Retina (tissue), 1 donor: ENCODE data around the gene RHOJ.
"Not testable (repeated sequence)": the region's sequence is repeated elsewhere in the genome, so short reads cannot be mapped to it uniquely, and the experiment has no call there.

Experiments
- DNase-seq: peaks from one replicate; pipeline ENCODE4 v3.0.0-alpha.2; 2016

Gene RHOJ

DNA sequence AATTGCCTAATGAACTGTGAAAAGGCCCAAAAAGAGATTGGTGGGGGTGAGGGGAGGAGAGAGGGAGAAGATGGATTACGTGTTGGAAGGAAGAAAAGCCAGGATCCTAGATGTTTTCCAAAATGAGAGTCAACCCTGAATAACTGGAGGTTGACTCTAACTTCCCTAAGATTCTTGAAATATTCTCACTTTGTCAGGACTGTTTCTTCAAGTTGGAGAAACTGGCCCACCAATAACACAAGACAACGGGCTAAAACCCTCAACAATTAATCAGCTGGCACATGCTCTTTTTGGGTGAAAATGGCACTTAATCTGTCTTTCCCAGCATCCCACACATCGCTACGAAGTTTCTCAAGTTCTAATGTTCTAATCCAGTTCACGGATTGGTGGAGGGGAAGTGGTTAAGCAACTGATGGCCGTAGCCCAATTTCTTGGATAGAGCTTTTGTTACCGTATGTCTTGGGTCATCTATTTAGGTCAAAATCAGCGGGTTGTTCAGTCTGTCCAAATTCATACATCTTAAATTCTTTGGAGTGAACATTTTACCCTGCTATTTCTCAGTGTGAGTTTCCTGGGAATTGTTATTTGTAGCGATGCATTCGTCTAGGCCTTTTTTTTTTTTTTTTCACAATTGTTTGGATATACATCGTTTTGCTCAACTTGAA is 65.5 kb downstream of the RHOJ start:
- no peak for DNase-seq

DNA sequence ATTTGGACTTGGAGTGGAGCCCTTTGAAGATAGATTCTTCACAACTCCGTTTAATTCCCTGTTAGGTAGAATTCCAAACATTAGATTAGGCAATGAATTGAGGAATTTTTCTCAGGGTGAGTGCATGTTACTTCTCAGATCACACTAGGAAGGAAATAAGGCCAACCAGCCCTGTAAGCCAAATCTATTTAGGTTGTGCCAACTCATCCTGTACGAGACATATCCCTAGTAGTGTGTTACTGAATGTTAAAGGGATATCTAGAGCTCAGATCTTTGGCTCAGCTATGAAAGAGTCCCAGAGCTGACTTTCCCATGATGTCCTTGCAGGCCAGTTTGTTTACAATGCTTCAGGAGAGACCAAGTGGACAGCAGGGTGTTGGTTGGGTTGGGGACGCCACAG is 68.9 kb downstream of the RHOJ start:
- no peak for DNase-seq

DNA sequence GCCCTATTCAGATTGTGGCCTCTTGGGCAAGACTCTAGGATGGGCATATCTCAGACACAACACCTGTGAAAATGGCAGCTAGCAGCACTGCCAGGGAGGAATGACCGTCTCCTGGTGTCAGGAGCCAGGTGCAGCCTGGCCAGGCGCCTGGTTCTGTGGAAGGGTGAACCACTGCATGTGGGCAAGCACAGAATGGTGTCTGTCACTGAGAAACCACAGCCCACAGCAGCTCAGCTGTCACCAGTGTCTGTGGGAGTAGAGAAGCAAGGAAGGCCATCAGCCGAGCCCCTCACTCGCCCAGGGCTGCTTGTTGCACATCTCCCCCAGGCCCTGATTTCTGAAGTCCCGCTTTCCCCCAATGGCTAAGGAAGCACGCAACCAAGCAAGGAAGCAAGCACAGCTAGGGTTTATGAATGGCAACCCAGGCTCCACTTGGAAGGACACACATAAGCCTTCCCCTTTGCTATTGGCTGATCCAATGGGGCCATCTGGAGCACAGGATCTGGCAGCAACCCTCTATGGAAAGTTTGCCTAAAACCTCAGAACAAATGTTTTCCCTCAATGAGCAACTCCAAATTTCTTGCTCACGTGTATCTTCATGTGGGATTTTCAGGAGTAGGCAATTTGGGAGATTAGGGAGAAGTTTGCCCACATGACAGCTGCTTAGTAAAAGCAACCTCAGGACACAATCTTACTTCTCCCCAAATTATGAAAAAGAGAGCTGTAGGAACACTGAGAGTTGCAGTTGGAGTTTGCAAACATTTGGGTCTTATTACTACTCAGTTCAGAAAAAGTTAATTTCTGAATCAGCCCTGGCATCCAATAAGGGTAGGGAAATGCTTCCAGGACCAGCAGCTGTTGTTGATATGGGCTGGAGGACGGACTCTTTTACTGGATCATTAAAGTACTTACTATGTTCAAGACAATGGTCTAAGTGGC is 69.7 kb downstream of the RHOJ start:
- no peak for DNase-seq

DNA sequence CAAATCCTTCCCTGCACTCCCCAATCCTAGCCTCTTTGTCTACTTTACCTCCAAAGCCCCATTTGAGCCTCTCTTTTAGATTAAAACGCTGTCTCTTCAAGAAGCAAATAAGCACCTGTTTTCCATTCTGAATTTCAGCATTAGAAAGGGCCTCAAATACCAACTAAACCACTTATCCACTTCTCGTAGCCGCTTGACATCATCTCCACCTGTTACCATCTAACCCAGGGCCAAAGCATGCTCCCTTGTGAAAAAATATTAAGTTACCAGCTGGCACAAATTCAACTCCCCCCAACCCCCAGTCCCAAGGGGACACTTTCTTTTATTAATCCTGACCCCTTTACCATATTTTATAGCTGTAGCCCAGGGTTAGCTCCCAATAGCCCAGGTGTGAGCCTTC is 71.4 kb downstream of the RHOJ start:
- DNase-seq = no peak

DNA sequence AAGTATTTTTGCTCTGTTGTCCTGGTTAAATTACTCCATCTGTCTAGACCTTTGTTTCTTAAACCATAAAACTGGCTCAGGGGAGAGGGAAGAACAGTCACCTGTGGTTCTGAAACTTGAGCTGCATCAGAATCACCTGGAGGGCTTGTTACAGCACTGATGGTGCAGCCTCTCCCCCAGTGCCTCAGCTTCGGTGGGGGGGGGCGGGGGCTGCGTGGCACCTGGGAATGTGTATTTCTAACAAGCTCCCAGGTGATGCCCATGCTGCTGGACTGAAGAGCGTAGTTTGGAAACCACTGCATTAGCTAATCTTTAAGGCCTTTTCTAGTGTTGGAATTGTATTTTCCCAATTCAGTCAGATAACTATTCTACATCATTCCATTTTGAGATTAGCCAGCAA is 71.8 kb downstream of the RHOJ start:
- DNase-seq = no peak

DNA sequence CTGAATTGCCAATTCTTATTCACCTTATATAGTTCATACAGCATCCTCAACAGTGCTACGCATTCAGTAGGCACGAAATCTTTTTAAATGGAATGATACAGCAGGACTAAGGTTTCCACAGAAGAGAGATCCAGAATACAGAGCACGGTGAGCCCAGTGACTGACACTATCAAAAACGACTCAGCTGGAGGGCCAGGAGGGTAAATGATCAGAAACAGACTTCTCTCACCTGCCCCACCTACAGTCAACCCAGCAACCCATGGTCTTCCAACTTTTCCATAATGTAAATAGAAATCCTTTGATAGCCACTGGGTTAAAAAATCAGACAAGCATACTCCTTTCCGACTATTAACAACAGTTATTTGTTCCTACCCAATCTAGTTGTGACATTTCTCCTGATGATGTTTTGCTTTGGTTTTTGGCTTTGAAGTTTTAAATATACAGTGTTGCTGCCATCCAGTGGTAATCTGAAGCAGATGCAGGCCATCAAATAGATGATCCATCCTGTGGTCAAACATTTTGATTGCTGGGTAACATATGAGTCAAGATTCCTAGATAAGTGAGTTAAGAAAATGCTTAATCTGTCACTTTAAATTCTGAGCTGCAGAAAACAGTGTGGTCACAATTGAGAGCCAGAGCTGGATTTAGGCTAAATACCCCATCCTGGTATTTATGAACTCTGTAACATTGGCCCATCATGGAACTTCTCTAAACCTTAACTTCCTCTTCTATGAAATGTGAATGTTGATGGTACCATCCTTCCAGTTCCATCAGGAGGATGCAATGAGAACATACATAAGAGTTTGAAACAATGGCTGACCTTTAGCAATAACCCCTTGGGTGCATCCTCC is 72.5 kb downstream of the RHOJ start:
- peak; percentile 57 for DNase-seq

DNA sequence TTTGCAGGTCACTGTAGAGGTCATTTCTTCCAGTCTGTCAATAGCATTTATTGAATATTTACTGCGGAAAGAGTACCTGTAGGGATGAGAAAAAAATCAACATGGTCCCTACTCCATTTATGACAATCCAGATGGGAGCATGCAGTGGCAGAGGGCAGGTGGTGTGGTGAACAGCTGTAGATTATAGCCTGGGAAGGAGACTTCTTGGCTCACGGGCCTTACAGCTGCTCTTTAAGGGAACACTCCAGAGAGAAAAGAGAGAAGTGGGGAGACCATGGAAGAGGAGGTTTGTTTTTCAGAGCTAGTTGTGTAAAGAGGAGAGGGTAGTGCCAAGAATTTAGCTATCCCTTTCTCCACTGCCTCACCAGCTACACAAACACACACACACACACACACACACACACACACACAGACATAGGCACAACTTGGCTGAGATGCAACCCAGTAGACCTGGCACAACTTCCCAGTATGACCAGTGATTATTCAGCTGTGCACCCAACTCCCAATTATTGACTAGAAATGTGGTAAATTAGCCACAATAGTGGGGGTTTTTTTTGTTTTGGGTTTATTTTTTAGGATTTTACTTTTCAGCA is 73.4 kb downstream of the RHOJ start:
- DNase-seq = no peak

DNA sequence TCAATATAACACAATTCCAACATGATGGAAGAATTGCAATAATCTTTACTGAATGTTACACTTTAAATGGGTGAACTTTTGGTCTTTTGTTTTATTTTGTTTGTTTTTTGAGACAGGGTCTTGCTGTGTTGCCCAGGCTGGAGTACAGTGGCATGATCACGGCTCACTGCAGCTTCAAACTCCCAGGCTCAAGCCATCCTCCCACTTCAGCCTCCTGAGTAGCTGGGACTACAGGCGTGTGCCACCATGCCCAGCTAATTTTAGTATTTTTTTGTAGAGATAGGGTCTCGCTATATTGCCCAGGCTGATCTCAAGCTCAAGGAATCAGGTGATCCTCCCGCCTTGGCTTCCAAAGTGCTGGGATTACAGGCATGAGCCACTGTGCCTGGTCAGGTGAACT is 75.7 kb downstream of the RHOJ start:
- not testable (repeated sequence) for DNase-seq

DNA sequence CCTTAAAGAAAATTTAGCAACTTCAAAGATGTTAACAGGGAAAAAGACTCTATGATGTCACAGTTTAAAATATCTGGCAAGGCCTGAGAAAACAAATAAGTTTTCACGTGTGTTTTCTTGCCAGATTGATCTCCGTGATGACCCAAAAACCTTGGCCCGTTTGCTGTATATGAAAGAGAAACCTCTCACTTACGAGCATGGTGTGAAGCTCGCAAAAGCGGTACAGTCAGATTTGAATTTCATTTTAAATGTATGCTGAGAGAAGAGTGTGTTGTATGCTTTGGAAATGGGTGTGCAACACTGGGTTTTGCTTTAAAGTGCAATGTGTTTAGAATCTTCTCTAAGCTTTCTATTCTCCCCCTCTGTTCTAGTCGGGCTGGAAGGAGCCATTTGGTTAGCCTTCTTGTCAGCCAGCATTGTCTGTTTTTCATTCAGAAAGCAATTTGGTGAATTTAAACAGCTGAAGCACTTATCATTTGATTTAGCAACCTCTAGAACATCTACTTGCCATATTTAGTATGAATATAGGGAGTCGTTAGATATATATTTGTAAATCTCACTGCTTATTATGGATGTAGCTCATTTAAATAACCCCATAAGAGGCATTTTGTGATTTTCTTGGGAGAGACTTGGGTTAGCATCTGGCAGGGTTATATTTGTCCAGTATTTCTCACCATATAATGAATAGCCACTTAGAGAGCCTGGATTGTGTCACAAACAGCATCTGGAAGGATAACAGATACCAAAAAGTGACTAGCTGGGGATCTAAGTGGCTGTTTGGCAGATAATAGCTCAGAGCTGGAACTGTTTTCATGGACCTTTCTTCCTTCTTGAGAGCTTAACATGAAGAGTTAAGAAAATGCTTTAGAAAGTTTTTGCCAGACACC is 79.0 kb downstream of the RHOJ start:
- no peak for DNase-seq

DNA sequence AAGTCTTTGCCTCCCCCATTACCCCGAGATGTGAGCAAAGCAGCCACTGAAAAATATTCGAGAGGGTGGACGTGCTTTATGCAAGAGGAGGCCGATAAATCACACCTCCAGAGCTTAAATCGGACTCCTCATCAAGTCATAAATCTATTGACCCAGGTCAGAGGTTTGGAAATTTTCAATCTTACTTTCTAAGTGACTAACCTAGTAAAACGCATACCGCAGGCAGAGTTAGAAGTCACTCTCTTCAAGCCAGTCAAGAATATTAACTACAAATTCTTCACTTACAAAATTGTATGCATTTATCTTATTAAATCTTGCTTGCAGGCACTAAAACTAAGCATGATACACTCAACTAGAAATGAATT is 79.6 kb downstream of the RHOJ start:
- DNase-seq = no peak

DNA sequence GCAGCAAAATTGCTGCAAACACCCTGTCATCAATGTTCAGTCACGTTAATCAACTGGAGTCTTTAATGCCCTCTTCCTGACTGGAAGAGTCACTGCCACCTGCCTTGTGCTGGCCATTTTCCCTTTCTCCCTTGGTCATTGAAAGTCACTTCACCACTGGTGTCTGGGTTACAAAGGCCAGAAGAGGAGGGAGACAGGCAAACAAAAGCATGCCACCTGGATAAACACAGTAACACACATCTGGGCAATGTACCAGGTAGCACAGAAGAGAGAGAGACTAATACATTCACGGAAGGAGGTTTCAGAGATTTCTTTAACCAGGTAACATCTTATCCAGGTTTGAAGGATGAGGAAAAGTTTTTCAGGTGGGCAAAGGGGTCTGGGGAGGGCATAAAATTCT is 81.8 kb downstream of the RHOJ start:
- DNase-seq = no peak

DNA sequence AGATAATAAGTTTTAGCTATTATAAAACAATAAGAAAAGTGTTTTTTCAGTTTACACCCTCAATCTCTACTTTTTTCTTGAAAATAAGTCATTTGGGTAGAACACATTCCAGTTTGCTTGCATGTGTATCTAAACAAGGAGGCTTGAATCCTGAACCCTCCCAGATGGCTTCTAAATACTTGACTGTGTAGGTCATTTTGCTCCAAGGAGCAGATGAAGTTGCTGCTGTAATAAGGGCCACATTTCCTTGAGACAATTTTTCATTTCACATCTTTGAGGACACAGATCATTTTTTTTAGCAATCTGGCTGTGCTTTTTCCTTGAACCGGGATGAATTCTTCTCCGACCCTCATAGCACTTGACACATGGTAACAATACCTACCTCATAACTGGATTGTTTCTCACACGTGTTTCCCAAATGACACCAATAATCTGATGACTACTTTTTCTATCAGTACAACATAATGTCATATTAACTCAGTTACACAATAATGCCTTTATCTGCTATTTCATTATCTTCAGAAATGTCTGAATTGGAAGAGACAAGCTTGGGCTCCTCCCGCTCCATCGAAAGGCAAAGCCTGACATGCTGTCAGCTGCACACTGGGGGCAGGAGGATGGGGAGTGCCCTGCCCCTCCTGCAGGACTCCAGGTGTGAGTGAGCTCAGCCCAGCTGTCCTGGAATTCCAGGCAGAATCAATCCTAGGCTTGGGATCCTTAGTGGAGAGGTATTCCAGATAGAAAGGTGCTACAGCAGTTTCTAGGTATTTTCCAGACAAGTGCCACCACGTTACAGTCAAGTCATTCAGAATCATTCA is 83.6 kb downstream of the RHOJ start:
- DNase-seq = no peak

DNA sequence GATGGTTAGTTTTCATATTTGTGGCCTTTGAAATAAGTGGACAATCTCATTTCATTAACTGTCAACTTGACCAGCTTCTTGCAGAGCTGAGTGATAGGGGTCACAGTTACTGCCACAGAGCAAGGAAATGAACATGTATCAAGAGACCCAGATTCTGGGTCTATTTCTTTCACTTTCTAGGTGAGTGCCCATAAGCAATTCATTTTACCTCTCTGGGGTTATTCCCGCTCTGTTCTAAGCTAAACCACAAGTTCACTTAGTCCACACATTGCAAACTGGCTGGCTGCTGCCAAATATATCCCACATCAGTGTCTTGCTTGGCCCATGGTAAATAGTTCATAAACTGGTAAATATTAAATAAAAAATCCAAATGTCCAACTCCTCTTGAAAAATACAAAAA is 84.6 kb downstream of the RHOJ start:
- no peak for DNase-seq

DNA sequence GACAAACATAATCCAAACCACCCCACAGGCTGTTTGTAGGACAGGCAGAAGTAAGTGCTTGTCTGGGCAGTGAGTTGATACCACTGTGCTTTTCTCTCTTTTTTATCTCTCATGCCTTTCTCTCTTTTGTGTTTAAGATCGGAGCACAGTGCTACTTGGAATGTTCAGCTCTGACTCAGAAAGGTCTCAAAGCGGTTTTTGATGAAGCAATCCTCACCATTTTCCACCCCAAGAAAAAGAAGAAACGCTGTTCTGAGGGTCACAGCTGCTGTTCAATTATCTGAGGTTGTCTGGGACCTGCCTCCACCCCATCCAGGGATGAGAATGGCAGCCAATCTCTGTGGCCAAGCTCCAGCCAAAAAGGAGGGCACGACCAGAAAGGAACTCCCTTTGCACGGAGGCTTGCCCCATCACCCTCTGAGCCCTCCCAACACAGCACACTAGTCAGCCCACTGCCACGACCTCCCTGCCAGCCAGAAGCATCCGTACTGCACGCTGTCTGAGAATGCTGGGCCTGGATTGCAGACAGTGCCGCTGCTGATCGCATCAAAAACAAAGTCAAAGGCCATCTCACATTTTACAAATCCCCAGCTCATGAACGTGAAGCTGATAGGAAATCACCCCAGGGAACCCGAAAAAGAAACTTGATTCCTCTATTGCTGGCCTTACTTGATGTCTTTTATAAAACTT is 86.6 kb downstream of the RHOJ start:
- no peak for DNase-seq

DNA sequence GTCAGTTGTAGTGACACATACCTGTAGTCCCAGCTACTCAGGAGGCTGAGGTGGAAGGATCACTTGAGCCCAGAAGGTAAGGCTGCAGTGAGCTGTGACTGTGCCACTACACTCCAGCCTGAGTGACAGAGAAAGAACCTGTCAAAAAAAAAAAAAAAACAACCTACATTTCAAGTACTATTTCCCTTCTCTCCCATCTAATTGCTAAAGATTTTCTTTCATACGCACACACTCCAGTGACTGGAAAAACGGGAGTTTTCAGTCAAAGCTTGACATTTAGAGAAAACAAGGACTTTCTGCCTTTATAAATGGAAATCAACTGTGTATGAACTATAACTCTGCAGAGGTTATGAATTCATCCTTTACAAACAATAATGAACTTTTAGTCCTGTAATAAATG is 88.6 kb downstream of the RHOJ start:
- no peak for DNase-seq

DNA sequence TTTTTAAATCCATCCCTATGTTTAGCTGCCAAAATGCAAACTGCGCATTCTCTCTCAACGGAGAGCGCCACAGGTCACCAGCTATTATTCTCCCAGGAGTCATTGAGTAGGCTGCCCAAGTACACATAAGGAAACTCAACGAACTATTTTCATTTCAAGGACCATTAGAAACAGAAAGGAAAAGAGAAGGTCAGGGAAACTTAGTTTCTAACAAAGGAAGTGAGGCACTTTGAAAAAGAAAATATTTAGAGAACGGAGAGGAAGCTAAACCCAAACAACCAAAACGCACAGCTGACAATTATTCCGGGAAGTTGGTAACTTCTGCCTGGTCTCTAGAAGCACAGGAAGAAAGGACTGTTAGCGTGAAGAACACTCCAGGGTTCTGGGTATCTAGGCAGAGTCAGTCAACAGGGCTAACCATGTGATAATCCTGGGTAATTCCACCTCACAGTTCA is 91.0 kb downstream of the RHOJ start:
- no peak for DNase-seq

DNA sequence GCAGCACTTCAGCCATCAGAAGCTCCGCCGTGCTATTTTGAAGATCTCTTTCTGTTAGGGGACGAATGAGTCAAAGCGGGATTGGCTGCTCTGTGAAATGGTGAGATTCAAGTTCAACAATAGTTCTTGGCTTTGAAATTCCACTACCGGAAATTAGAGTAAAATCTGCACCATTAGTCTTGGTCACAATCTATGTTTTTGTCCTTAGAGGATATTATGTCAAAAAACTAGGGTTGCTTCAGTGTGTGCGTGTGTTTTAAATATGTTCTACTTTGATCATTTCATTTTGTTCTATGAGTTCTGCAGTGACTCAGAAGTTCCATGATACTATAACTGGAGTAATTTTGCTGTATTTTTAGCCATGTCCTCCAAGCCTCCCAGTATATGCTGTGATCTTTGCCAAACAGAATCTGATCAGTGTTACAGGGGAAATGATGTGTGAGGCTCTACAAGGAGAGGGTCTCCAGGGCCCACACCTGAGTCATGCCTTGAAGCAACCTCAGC is 91.9 kb downstream of the RHOJ start:
- no peak for DNase-seq

DNA sequence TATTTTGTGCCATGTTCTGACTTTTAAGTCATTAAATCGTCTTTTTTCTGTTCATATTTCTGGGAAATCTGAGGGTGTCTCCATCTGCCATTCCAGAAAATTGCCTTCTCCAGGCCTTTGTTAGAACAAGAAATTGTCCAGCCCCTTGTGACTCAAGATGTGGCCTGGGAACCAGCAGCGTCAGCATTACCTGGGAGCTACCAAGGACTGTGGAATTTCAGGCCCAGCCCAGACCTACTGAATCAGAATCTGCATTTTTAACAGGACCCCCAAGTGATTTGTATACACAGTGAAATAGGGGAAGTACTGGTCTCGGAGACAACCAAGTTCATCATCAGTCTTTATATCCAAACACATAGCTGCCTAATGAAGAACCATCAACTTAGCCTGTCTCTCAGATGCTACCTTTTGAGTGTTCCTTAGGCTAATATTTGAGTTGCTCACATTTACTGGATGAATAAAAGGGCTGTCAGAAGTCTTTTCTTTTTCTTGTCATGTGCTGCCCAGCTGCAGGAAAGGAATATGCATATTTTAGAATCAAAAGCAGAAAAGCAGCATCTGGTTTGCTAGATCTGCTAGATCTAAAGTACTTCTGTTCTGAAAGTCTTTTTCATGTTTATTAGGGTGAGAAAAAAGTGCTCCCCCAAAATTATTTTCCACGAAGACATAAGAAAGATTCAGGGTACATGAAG is 93.3 kb downstream of the RHOJ start:
- no peak for DNase-seq

DNA sequence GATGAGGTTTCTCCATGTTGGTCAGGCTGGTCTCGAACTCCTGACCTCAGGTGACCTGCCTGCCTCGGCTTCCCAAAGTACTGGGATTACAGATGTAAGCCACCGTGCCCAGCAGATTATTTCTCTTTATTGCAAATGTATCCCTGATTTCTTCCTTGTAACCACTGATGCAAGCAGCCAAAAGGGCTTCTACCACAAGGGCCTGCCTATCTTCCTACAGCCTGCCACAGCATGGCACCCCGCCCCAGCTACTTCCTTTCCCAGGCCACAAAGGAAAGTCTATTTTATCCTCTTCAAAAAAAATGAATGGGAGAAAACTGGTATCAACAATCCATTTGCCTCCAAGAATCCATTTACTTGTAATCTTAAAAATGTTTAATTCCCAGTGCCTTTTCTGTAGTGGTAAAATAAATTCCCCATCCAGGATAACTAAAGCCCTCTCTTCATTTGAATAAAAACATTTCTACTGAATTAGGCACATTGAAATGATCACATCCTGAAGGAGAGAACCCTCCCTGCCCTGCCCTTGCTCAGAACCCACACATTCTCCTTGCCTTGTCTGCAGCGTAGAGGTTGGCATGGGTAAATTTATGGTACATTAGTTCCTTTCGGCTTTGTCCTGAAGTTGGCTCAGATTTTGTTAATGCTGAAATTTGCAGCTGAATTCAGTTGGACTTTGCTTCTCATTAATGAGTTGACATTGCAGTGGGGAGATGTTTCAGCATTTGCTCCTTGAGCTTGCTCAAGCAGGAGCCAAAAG is 95.3 kb downstream of the RHOJ start:
- no peak for DNase-seq
